HCT116 (cell line): ENCODE data around the gene TDO2. TPM values are rescaled to one million over a fixed set of nuclear protein-coding genes. Genes with fewer than 3 reads are reported as not detected.

ENCODE experiments used
- ATAC-seq: fragments of 200-7000 bp; cut with Tn5 transposase; 2 replicates; pipeline ENCODE4 v1.9.1; 2020; ENCODE audit warnings: mild to moderate bottlenecking, moderate library complexity
- BruUV-seq: library from RNA; stranded (reverse); fragments of 400-500 nt; replicated peaks from 2 replicates; lab custom pipeline; 2021; lab: Mats Ljungman, UMichigan
- CTCF ChIA-PET: fragments of 300-600 bp; sonication (Branson Sonifier 250); formaldehyde crosslinking; loops from one replicate; lab custom pipeline; 2021; ENCODE audit warnings: antibody characterized with exemption; lab: Charles Lee
- POLR2A ChIA-PET: fragments of 300-600, 350-600 bp; sonication (Branson Sonifier 250); formaldehyde crosslinking; loops from one replicate; lab custom pipeline; 2021; ENCODE audit warnings: antibody characterized with exemption; lab: Charles Lee
- RAD21 ChIA-PET, 2 experiments: fragments of 300-600 bp; sonication (Branson Sonifier 250); formaldehyde crosslinking; loops; one replicate each; lab custom pipeline; 2023; ENCODE audit warnings: low total read pairs in 2 of 2; ENCODE audit not compliant: uncharacterized antibody in 2 of 2, unreplicated experiment in 2 of 2, low non-redundant PET in 1 of 2; lab: Charles Lee
- DNase-seq: peaks from one replicate; pipeline ENCODE4 v3.0.0-alpha.2; 2010; ENCODE audit warnings: low read depth, low spot score
- H2AFZ ChIP-seq: fragments of 200-600 bp; shearing (Covaris generic), sonication (generic); 2 replicates; pipeline ENCODE4 v1.6.1; 2017; ENCODE audit warnings: low read depth, mixed run types, mixed read lengths, antibody characterized with exemption, low read length; ENCODE audit not compliant: poor library complexity, severe bottlenecking
- H3K27ac ChIP-seq: 2 replicates; pipeline ENCODE4 v1.5.1; 2012; ENCODE audit warnings: low read depth, low read length
- H3K27me3 ChIP-seq: fragments of 200-600 bp; sonication (generic); 2 replicates; pipeline ENCODE4 v1.6.1; 2016; ENCODE audit warnings: mixed run types, low read length, mixed read lengths; ENCODE audit not compliant: insufficient read depth
- H3K36me3 ChIP-seq, 2 experiments: fragments of 200-500 bp in 1 of 2; fragments of 200-600 bp in 1 of 2; sonication (Bioruptor generic) in 1 of 2; sonication (generic) in 1 of 2; 2 replicates each; pipeline versions ENCODE4 v1.5.1 to v1.6.1; 2014 to 2016; ENCODE audit warnings: low read length in 2 of 2, inconsistent platforms in 1 of 2, mixed read lengths in 1 of 2, mixed run types in 1 of 2; ENCODE audit not compliant: insufficient read depth in 2 of 2, control insufficient read depth in 1 of 2
- H3K4me1 ChIP-seq, 2 experiments: fragments of 200-600 bp in 1 of 2; sonication (generic) in 1 of 2; 2 replicates each; pipeline versions ENCODE4 v1.5.1 to v1.6.1; 2012 to 2017; ENCODE audit warnings: low read length in 2 of 2, inconsistent platforms in 1 of 2, mild to moderate bottlenecking in 1 of 2, mixed read lengths in 1 of 2, mixed run types in 1 of 2, moderate library complexity in 1 of 2; ENCODE audit not compliant: insufficient read depth in 2 of 2, control insufficient read depth in 1 of 2
- H3K4me2 ChIP-seq: fragments of 200-600 bp; sonication (generic); 2 replicates; pipeline ENCODE4 v1.6.1; 2017; ENCODE audit warnings: mixed run types, low read length, mixed read lengths
- H3K4me3 ChIP-seq, 2 experiments: fragments of 200-600 bp in 1 of 2; sonication (generic) in 1 of 2; replicated peaks in 1 of 2; 2 replicates each; pipeline ENCODE4 v1.5.1; 2011 to 2016; ENCODE audit warnings: low read length in 2 of 2, control low read depth in 1 of 2, low read depth in 1 of 2, mild to moderate bottlenecking in 1 of 2, mixed read lengths in 1 of 2, mixed run types in 1 of 2
- H3K79me2 ChIP-seq: fragments of 200-600 bp; sonication (generic); 2 replicates; pipeline ENCODE4 v1.6.1; 2017; ENCODE audit warnings: mild to moderate bottlenecking, mixed run types, low read length, moderate library complexity, mixed read lengths; ENCODE audit not compliant: insufficient read depth
- H3K9ac ChIP-seq: fragments of 200-600 bp; sonication (generic); 2 replicates; pipeline ENCODE4 v1.6.1; 2016; ENCODE audit warnings: low read length, mixed read lengths
- H3K9me2 ChIP-seq: fragments of 200-600 bp; sonication (generic), shearing (Covaris generic); 2 replicates; pipeline ENCODE4 v1.6.1; 2017; ENCODE audit warnings: mixed run types, mild to moderate bottlenecking, moderate library complexity; ENCODE audit not compliant: insufficient read depth
- H3K9me3 ChIP-seq, 2 experiments: fragments of 200-500 bp in 1 of 2; fragments of 200-600 bp in 1 of 2; sonication (Bioruptor generic) in 1 of 2; sonication (generic) in 1 of 2; 2 replicates each; pipeline ENCODE4 v1.6.1; 2014 to 2017; ENCODE audit warnings: low read length in 2 of 2, mixed read lengths in 2 of 2, inconsistent platforms in 1 of 2, low read depth in 1 of 2, mild to moderate bottlenecking in 1 of 2, mixed run types in 1 of 2, moderate library complexity in 1 of 2; ENCODE audit not compliant: control insufficient read depth in 1 of 2, insufficient read depth in 1 of 2
- H4K20me1 ChIP-seq: fragments of 200-600 bp; sonication (generic), shearing (Covaris generic); 2 replicates; pipeline ENCODE4 v1.6.1; 2017; ENCODE audit warnings: mixed run types, mild to moderate bottlenecking, moderate library complexity; ENCODE audit not compliant: insufficient read depth
- ATF3 ChIP-seq: IDR thresholded peaks from 2 replicates; pipeline ENCODE4 v1.6.1; 2012
- CBX3 ChIP-seq: IDR thresholded peaks from 2 replicates; pipeline ENCODE4 v1.6.1; 2012; ENCODE audit warnings: low read depth
- CEBPB ChIP-seq: IDR thresholded peaks from 2 replicates; pipeline ENCODE4 v1.6.1; 2012; ENCODE audit warnings: low read depth
- CTCF ChIP-seq, 3 experiments: fragments of 200-600 bp in 1 of 3; sonication (generic) in 1 of 3; IDR thresholded peaks in 2 of 3; conservative IDR thresholded peaks in 1 of 3; 2 replicates each; pipeline ENCODE4 v1.5.1; 2012 to 2017; ENCODE audit warnings: low read depth in 2 of 3, low read length in 2 of 3, antibody characterized with exemption in 1 of 3, borderline replicate concordance in 1 of 3, control low read depth in 1 of 3, mild to moderate bottlenecking in 1 of 3, mixed read lengths in 1 of 3, mixed run types in 1 of 3, moderate library complexity in 1 of 3; ENCODE audit not compliant: insufficient read depth in 1 of 3
- EGR1 ChIP-seq: IDR thresholded peaks from 2 replicates; pipeline ENCODE4 v1.6.1; 2012; ENCODE audit warnings: low read depth
- EZH2phosphoT487 ChIP-seq: fragments of 200-600 bp; IDR thresholded peaks from 2 replicates; pipeline ENCODE4 v1.6.1; 2018; ENCODE audit warnings: antibody characterized with exemption, borderline replicate concordance
- POLR2AphosphoS5 ChIP-seq: IDR thresholded peaks from 2 replicates; pipeline ENCODE4 v1.6.1; 2011; ENCODE audit warnings: mild to moderate bottlenecking, low read depth, low read length, moderate library complexity
- RAD21 ChIP-seq: IDR thresholded peaks from 2 replicates; pipeline ENCODE4 v1.6.1; 2012; ENCODE audit warnings: low read depth, mild to moderate bottlenecking
- SIN3A ChIP-seq: IDR thresholded peaks from 2 replicates; pipeline ENCODE4 v1.6.1; 2012; ENCODE audit warnings: low read depth
- SP1 ChIP-seq: IDR thresholded peaks from 2 replicates; pipeline ENCODE4 v1.6.1; 2012; ENCODE audit warnings: low read depth
- ZFX ChIP-seq: fragments of 450-650 bp; IDR thresholded peaks from 2 replicates; pipeline ENCODE4 v1.6.1; 2017
- intact Hi-C: fragments of 100-400 bp; cut with micrococcal nuclease; formaldehyde crosslinking; loops from 2 replicates; pipeline ENCODE4 v1.10.0; 2022
- total RNA-seq: library from RNA; stranded (reverse); gene quantifications from one replicate; pipeline ENCODE4 v1.2.1, GENCODE V29; 2021; ENCODE audit not compliant: unreplicated experiment
- TF ChIP-seq, protein P1 (sequence below): IDR thresholded peaks from 2 replicates; pipeline ENCODE4 v1.6.1; 2011; ENCODE audit warnings: mild to moderate bottlenecking, low read length, moderate library complexity; ENCODE audit not compliant: insufficient replicate concordance; ENCODE audit errors: extremely low read depth
- TF ChIP-seq, protein P2 (sequence below): IDR thresholded peaks from 2 replicates; pipeline ENCODE4 v1.6.1; 2012

Gene TDO2
- total RNA-seq, 1 experiment from 2014 or later = 0.27 TPM

- Histone ChIP-seq H3K4me1 (peaks cover 0 to 6% of the 10 kb centered on the region in 2 experiments; a peak in 1 of 4 replicates), H3K4me2 (no peak overlapping the region), H3K36me3 (no peaks in the 10 kb centered on the region), H3K9ac (no peak overlapping the region), H3K27me3 (no peaks in the 10 kb centered on the region), H3K4me3 (no peak overlapping the region), H3K9me2 (no peaks in the 10 kb centered on the region), H3K79me2 (no peaks in the 10 kb centered on the region), H3K27ac (no peak overlapping the region), H2AFZ (no peak overlapping the region), H4K20me1 (no peaks in the 10 kb centered on the region), H3K9me3 (no peaks in the 10 kb centered on the region)
- ChIA-PET CTCF (no interaction called here), RAD21 (no interaction called here), POLR2A (no interaction called here)
- intact Hi-C loops = no loop called here
- BruUV-seq = no TSS peak
- DNase-seq (no peak), ATAC-seq (no peak)
- TF ChIP-seq RAD21 = no peak
- TF ChIP-seq EZH2phosphoT487 = no peak
- TF ChIP-seq CEBPB = no peak
- no peak for TF ChIP-seq SP1
- TF ChIP-seq POLR2AphosphoS5 = no peak
- TF ChIP-seq, protein P1, sequence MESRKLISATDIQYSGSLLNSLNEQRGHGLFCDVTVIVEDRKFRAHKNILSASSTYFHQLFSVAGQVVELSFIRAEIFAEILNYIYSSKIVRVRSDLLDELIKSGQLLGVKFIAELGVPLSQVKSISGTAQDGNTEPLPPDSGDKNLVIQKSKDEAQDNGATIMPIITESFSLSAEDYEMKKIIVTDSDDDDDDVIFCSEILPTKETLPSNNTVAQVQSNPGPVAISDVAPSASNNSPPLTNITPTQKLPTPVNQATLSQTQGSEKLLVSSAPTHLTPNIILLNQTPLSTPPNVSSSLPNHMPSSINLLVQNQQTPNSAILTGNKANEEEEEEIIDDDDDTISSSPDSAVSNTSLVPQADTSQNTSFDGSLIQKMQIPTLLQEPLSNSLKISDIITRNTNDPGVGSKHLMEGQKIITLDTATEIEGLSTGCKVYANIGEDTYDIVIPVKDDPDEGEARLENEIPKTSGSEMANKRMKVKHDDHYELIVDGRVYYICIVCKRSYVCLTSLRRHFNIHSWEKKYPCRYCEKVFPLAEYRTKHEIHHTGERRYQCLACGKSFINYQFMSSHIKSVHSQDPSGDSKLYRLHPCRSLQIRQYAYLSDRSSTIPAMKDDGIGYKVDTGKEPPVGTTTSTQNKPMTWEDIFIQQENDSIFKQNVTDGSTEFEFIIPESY = no peak
- no peak for TF ChIP-seq CTCF (IDR thresholded peaks at IDR 0.05 in 2 of 3, conservative IDR thresholded peaks at IDR 0.05 in 1 of 3; ENCODE audit: borderline replicate concordance in 1 of 3, insufficient read depth in 1 of 3, low read depth in 2 of 3, low read length in 2 of 3)
- no peak for TF ChIP-seq ZFX
- TF ChIP-seq, protein P2, sequence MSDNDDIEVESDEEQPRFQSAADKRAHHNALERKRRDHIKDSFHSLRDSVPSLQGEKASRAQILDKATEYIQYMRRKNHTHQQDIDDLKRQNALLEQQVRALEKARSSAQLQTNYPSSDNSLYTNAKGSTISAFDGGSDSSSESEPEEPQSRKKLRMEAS = no peak
- TF ChIP-seq EGR1 = no peak
- TF ChIP-seq ATF3 = no peak
- TF ChIP-seq SIN3A = no peak
- no peak for TF ChIP-seq CBX3
Observed at GRCh38 chr4:155954939-155955338, 51.4 kb downstream of the TDO2 start.
